Tibial artery (tissue), 4 donors: Measurements from ENCODE around the gene MBTPS1.

ENCODE experiments used
- DNase-seq, 2 donors: peaks; one replicate each; pipeline ENCODE4 v3.0.0-alpha.2; 2019
- H3K27ac ChIP-seq, 2 donors: fragments of 200-600 bp; sonication (generic) in 1 of 2; 1 replicate in 1 of 2; 2 replicates in 1 of 2; pipeline ENCODE4 v1.5.1; 2018 to 2019; ENCODE audit warnings: mild to moderate bottlenecking in 1 of 2
- H3K27me3 ChIP-seq, 2 donors: fragments of 200-600 bp; sonication (generic) in 1 of 2; one replicate each; pipeline versions ENCODE4 v1.5.1 to v1.6.0; 2016 to 2019
- H3K36me3 ChIP-seq, 3 donors: fragments of 200-600 bp; sonication (generic) in 2 of 3; one replicate each; pipeline ENCODE4 v1.5.1; 2016 to 2019; ENCODE audit warnings: mild to moderate bottlenecking in 2 of 3
- H3K4me1 ChIP-seq, 4 donors: fragments of 200-600 bp; sonication (generic) in 2 of 4; 1 replicate in 3 of 4; 2 replicates in 1 of 4; pipeline ENCODE4 v1.5.1; 2016 to 2019
- H3K4me3 ChIP-seq, 2 donors: fragments of 200-600 bp; sonication (generic) in 1 of 2; 1 replicate in 1 of 2; 2 replicates in 1 of 2; pipeline ENCODE4 v1.5.1; 2018 to 2019; ENCODE audit warnings: mild to moderate bottlenecking in 2 of 2
- H3K9me3 ChIP-seq, 3 donors: fragments of 200-600 bp; sonication (generic) in 1 of 3; one replicate each; pipeline ENCODE4 v1.5.1; 2016 to 2019
- intact Hi-C: fragments of 100-400 bp; cut with DNase I; formaldehyde crosslinking; loops from one replicate; pipeline ENCODE4 v1.15.0; 2023; ENCODE audit warnings: low total_unique reads
- TF ChIP-seq, protein P1 (sequence below), 2 experiments: fragments of 200-600 bp in 1 of 2; fragments of 450-650 bp in 1 of 2; IDR thresholded peaks; one replicate each; pipeline ENCODE4 v1.5.1; 2017 to 2019; ENCODE audit warnings: antibody characterized with exemption in 2 of 2, mild to moderate bottlenecking in 1 of 2, moderate library complexity in 1 of 2

The MBTPS1 gene

DNA sequence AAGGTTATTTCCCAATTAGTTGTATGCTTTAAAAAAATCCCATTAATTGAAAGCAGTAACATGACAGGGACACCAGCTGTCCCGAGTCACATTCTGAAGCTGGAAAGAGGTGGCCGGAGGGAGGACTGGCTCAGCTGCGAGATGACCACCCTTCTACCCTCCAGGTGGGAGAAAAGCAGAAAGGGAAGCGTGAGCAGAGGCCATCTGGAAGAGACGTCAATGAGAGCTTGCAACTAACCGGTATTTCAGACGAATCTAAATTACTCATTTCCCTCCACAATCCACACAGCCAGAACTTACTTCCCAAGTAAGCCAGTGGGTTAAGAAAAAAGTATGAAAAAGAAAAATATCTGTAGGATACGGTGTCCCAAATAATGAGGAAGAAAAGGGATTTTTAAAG, 45.6 kb downstream of the MBTPS1 start:
- Histone ChIP-seq H3K9me3 (no peaks in the 10 kb centered on the region), H3K27ac (no peak overlapping the region), H3K27me3 (no peaks in the 10 kb centered on the region), H3K4me3 (no peak overlapping the region), H3K36me3 (peaks cover 90 to 95% (median 92%) of the 10 kb centered on the region in 3 donors), H3K4me1 (no peaks in the 10 kb centered on the region)
- TF ChIP-seq, protein P1, sequence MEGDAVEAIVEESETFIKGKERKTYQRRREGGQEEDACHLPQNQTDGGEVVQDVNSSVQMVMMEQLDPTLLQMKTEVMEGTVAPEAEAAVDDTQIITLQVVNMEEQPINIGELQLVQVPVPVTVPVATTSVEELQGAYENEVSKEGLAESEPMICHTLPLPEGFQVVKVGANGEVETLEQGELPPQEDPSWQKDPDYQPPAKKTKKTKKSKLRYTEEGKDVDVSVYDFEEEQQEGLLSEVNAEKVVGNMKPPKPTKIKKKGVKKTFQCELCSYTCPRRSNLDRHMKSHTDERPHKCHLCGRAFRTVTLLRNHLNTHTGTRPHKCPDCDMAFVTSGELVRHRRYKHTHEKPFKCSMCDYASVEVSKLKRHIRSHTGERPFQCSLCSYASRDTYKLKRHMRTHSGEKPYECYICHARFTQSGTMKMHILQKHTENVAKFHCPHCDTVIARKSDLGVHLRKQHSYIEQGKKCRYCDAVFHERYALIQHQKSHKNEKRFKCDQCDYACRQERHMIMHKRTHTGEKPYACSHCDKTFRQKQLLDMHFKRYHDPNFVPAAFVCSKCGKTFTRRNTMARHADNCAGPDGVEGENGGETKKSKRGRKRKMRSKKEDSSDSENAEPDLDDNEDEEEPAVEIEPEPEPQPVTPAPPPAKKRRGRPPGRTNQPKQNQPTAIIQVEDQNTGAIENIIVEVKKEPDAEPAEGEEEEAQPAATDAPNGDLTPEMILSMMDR (IDR thresholded peaks at IDR 0.05): no peak
- intact Hi-C loops: no loop called here
- no peak for DNase-seq

DNA sequence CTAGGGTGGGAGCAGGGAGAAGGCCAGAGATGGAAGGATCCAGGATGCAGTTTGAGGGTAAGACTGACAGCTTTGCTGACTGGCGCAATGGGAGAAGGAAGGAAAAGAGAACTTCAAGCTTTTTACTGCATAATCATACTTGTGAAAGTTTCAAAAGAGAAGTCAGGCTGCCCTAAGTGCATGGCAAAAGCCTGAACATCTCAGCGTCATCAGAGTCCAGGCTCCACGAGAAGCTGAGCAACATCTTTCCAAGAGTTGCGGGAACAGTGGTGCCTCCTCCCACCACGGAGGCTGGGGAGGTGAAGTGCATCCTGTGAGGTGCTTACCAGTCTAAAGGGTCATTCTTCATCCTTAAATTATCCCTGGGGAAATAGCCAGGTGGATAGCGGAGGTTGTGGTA, 47.2 kb downstream of the MBTPS1 start:
- no peaks in the 10 kb centered on the region for H3K4me1 ChIP-seq
- no peaks in the 10 kb centered on the region for H3K27me3 ChIP-seq
- intact Hi-C loops: loop anchor here (10.0 kb wide), 1 partner anchor 245 kb away; no protein-coding TSS in a partner anchor
- TF ChIP-seq, protein P1 (IDR thresholded peaks at IDR 0.05): no peak
- no peak overlapping the region for H3K4me3 ChIP-seq
- no peaks in the 10 kb centered on the region for H3K9me3 ChIP-seq
- no peak overlapping the region for H3K27ac ChIP-seq
- peaks cover 89 to 100% (median 91%) of the 10 kb centered on the region in 3 donors for H3K36me3 ChIP-seq
- no peak for DNase-seq

DNA sequence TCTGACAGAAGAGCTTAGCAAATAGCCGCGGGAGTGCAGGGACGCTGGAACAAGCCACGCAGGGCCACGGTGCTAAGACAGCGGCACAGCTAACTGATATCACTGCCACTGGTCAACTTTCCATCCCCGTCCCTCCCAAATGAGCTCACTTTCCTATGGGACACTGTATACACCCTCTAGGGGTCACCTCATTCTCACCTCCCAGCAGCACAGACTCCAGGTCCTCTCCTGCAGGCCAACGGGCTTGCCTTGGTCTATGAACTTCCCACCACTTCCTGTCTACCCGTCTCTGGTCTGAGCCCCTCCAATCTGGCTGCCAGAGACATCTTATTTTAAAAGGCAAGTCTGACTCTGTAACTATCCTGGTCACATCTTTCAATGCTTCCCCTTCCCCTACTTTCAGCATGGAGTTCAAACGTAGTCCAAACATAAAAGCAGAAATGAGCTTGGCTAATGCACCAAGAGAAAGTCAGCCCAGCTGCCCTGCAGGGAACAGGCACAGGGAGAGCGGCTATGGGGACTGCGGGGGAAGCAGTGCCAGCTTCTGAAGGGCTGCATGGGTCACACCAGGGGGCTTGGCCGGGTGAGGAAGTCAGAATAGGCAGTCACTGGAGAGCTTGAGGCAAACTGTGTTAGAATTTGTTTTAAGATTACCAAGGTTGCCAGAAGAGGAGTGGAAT, 47.8 kb downstream of the MBTPS1 start:
- H3K27me3 ChIP-seq: no peaks in the 10 kb centered on the region
- TF ChIP-seq, protein P1 (IDR thresholded peaks at IDR 0.05): no peak
- H3K4me3 ChIP-seq: no peak overlapping the region
- H3K9me3 ChIP-seq: no peaks in the 10 kb centered on the region
- H3K27ac ChIP-seq: no peak overlapping the region
- intact Hi-C loops: loop anchor here (10.0 kb wide), 1 partner anchor 244 kb away; no protein-coding TSS in a partner anchor
- H3K4me1 ChIP-seq: no peaks in the 10 kb centered on the region
- H3K36me3 ChIP-seq: peaks cover 86 to 100% (median 88%) of the 10 kb centered on the region in 3 donors
- DNase-seq: no peak

DNA sequence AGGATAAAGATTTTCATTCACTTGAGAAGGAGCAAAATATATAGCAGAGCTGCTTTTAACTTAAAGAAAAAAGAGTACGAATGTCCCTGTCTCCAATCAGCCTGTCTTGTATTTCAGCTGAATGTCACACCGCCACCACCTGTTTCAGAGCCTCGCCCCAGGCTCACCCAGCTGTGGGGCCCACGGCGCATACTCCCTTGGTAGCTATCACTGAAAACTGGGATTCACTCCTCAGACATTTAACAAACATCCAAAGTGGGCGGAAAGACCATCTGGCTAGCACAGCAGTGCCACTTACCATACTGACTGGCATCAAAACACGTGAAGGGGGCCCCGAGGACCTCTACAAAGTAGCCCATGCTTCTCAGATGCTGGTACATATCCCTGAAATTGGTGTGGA, 48.7 kb downstream of the MBTPS1 start:
- no peaks in the 10 kb centered on the region for H3K4me1 ChIP-seq
- intact Hi-C loops: loop anchor here (10.0 kb wide), 1 partner anchor 243 kb away; no protein-coding TSS in a partner anchor
- no peaks in the 10 kb centered on the region for H3K27me3 ChIP-seq
- no peak for DNase-seq
- no peak overlapping the region for H3K4me3 ChIP-seq
- TF ChIP-seq, protein P1 (IDR thresholded peaks at IDR 0.05): no peak
- no peaks in the 10 kb centered on the region for H3K9me3 ChIP-seq
- no peak overlapping the region for H3K27ac ChIP-seq
- peaks cover 82 to 100% (median 85%) of the 10 kb centered on the region in 3 donors for H3K36me3 ChIP-seq

DNA sequence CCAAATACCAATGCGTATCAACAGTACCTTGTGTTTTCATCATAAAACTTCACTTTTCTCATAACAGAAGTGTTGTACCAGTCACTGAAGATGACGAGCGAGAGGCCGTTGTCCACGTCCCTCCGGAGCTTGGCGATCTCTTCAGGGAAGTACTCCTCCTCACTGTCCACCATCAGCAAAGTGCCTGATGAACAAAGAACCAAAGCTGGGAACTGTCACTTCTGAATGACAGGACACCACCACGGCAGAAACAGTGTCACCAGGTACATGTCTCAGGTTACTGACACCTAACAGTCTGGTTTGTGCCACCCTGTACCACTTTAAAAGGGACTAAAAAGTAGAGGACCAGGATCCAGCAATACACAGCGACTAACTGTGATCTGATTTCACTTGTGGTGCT, 49.1 kb downstream of the MBTPS1 start:
- DNase-seq: no peak
- intact Hi-C loops: loop anchor here (10.0 kb wide), 1 partner anchor 243 kb away; no protein-coding TSS in a partner anchor
- no peaks in the 10 kb centered on the region for H3K4me1 ChIP-seq
- H3K9me3 ChIP-seq: no peaks in the 10 kb centered on the region
- no peak overlapping the region for H3K4me3 ChIP-seq
- no peak overlapping the region for H3K27ac ChIP-seq
- H3K27me3 ChIP-seq: no peaks in the 10 kb centered on the region
- TF ChIP-seq, protein P1 (IDR thresholded peaks at IDR 0.05): no peak
- H3K36me3 ChIP-seq: peaks cover 81 to 100% (median 85%) of the 10 kb centered on the region in 3 donors
